Stomach smooth muscle (tissue), 2 donors: ENCODE data around the gene SHQ1.
"Not testable (repeated sequence)": the region's sequence is repeated elsewhere in the genome, so short reads cannot be mapped to it uniquely, and the experiment has no call there.

Experiments used
- H3K27ac ChIP-seq: one replicate; pipeline ENCODE4 v1.7.0; 2013; ENCODE audit warnings: mild to moderate bottlenecking, low read length, inconsistent platforms
- H3K27me3 ChIP-seq, 2 donors: one replicate each; pipeline ENCODE4 v1.7.0; 2013; ENCODE audit warnings: low read length in 2 of 2; ENCODE audit not compliant: insufficient read depth in 2 of 2, control insufficient read depth in 1 of 2
- H3K36me3 ChIP-seq, 2 donors: one replicate each; pipeline ENCODE4 v1.7.0; 2013; ENCODE audit warnings: low read length in 2 of 2; ENCODE audit not compliant: control insufficient read depth in 2 of 2, insufficient read depth in 2 of 2
- H3K4me1 ChIP-seq: one replicate; pipeline ENCODE4 v1.7.0; 2013; ENCODE audit warnings: low read length; ENCODE audit not compliant: control insufficient read depth, insufficient read depth
- H3K4me3 ChIP-seq, 2 donors: one replicate each; pipeline ENCODE4 v1.7.0; 2013; ENCODE audit warnings: low read length in 2 of 2
- H3K9ac ChIP-seq, 2 donors: one replicate each; pipeline ENCODE4 v1.7.0; 2013; ENCODE audit warnings: low read length in 2 of 2, mild to moderate bottlenecking in 1 of 2
- H3K9me3 ChIP-seq, 2 donors: one replicate each; pipeline ENCODE4 v1.7.0; 2013; ENCODE audit warnings: low read length in 2 of 2; ENCODE audit not compliant: control insufficient read depth in 2 of 2
- donor health status: healthy.
- donor health status: Pancreatic carcinoma.

The SHQ1 gene

DNA sequence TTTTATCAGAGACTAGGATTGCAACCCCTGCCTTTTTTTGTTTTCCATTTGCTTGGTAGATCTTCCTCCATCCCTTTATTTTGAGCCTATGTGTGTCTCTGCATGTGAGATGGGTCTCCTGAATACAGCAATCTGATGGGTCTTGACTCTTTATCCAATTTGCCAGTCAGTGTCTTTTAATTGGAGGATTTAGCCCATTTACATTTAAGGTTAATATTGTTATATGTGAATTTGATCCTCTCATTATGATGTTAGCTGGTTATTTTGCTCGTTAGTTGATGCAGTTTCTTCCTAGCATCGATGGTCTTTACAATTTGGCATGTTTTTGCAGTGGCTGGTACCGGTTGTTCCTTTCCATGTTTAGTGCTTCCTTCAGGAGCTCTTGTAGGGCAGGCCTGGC is 134.1 kb downstream of the SHQ1 start:
- H3K9me3 ChIP-seq, H3K9ac ChIP-seq, H3K27ac ChIP-seq, H3K27me3 ChIP-seq, H3K36me3 ChIP-seq, H3K4me1 ChIP-seq, H3K4me3 ChIP-seq: not testable (repeated sequence)

DNA sequence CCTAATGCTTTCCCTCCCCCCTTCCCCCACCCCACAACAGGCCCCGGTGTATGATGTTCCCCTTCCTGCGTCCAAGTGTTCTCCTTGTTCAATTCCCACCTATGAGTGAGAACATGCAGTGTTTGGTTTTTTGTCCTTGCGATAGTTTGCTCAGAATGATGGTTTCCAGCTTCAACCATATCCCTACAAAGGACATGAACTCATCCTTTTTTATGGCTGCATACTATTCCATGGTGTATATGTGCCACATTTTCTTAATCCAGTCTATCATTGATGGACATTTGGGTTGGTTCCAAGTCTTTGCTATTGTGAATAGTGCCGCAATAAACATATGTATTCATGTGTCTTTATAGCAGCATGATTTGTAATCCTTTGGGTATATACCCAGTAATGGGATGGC is 137.8 kb downstream of the SHQ1 start:
- H3K36me3 ChIP-seq, H3K27ac ChIP-seq, H3K4me1 ChIP-seq, H3K9ac ChIP-seq, H3K9me3 ChIP-seq, H3K27me3 ChIP-seq, H3K4me3 ChIP-seq: not testable (repeated sequence)

DNA sequence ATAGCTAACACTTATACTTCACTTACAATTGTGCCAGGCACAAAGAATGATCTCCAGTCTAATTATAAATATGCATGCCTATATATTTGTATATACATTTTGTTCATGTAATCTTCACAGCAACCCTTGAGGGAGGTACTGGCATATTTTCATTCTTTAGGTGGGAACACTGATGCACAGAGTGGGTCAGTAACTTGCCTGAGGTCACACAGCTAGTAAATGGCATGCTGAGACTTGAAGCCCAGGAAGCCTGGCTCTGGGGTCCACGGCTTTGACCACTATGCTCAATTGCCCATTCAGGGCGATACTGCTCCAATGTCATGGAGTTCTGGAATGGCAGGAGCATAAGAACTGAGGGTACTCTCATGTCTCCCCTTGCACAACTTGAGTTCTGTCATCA is 139.8 kb downstream of the SHQ1 start:
- Histone ChIP-seq H3K36me3 (no peaks in the 10 kb centered on the region), H3K4me1 (no peaks in the 10 kb centered on the region), H3K27ac (no peak overlapping the region), H3K9ac (no peak overlapping the region), H3K9me3 (no peaks in the 10 kb centered on the region), H3K27me3 (no peaks in the 10 kb centered on the region), H3K4me3 (no peak overlapping the region)

DNA sequence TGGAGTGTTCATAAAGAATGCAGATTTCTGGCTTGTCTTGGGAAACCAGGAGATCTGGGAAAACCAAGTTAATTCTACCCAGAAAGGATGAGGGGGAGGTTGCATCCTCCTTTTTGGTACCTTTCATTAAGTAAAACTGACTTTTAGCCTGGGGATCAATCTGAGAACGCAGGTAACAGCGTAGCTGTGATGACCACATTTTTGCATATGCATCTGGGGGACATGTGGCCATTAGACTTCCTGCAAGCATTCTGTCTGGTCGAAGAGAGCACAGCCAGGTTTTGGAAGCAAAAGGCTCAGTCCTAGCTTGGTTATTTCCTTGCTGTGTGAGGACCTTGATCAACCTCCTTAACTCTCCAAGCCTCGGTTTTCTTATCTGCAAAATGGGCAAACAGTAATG is 145.2 kb downstream of the SHQ1 start:
- no peaks in the 10 kb centered on the region for H3K4me1 ChIP-seq
- H3K27me3 ChIP-seq, result peaks cover 2 to 3% of the 10 kb centered on the region in 2 donors
- no peak overlapping the region for H3K27ac ChIP-seq
- no peaks in the 10 kb centered on the region for H3K9me3 ChIP-seq
- H3K9ac ChIP-seq, result no peak overlapping the region
- H3K4me3 ChIP-seq, result no peak overlapping the region
- H3K36me3 ChIP-seq, result no peaks in the 10 kb centered on the region

DNA sequence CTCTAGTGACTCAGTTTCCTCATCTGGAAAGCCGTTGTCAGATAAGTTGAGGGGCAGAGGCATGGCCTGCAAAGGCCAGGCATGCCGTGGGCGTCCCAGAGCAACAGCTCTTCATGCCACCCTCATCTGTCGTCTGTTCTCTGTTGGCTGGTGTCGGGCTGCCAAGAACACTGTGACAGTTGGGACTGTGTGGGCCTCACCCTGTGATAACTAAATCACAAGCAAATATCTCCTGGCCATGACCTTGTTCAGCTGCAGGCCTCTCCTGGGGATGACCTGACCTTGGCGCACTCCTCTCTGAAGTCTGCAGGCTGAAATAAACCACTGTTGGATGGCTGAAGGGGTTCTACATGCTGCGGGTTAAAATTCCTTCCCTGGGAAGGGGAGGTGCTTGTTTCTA is 145.9 kb downstream of the SHQ1 start:
- no peaks in the 10 kb centered on the region for H3K9me3 ChIP-seq
- H3K27me3 ChIP-seq, result peaks cover 3% of the 10 kb centered on the region in 2 donors
- H3K27ac ChIP-seq, result no peak overlapping the region
- no peaks in the 10 kb centered on the region for H3K4me1 ChIP-seq
- no peak overlapping the region for H3K9ac ChIP-seq
- no peak overlapping the region for H3K4me3 ChIP-seq
- H3K36me3 ChIP-seq, result no peaks in the 10 kb centered on the region

DNA sequence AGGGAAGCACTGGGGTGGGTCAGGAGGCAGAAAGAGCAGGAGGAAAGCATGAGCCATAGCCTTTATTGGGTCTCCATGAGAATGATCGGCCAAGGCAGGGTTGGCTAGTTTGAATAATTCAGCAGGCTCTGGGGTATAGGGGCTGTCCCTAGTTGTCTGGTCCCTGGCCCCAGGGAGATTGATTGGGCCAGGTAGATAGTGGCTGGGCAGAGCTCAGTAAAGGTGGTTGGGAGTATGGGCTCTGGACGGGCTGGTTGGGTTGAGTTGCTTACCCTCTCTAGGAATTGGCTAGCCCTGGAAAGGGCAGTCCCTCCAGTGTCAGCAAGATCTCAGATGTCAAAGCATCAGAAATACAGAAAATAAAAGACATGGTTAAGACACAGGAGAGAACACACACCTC is 148.1 kb downstream of the SHQ1 start:
- no peak overlapping the region for H3K4me3 ChIP-seq
- H3K27ac ChIP-seq, result no peak overlapping the region
- no peaks in the 10 kb centered on the region for H3K9me3 ChIP-seq
- no peaks in the 10 kb centered on the region for H3K36me3 ChIP-seq
- H3K27me3 ChIP-seq, result peaks cover 3 to 4% of the 10 kb centered on the region in 2 donors
- H3K4me1 ChIP-seq, result no peaks in the 10 kb centered on the region
- no peak overlapping the region for H3K9ac ChIP-seq

DNA sequence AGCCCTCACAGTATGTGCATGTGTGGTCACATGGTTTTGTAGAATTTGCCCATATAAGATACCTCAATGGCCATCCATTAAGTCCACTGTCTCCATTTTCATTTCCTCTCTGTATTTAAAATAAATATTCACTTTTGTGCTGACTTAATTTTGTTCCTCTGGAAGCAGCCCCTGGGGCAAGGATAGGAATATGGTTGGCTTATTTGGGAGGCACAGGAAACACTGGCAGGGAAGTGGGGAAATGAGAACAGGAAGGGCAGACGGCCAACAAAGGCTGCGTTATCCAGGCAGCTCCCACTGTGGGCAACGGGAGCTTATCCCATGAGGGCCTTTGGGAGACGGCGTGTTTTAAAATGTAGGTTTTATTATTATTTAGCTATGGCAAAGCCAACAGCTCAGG is 148.6 kb downstream of the SHQ1 start:
- Histone ChIP-seq H3K4me3 (no peak overlapping the region), H3K27me3 (peaks cover 3 to 4% of the 10 kb centered on the region in 2 donors), H3K9ac (no peak overlapping the region), H3K9me3 (no peaks in the 10 kb centered on the region), H3K27ac (no peak overlapping the region), H3K36me3 (no peaks in the 10 kb centered on the region), H3K4me1 (no peaks in the 10 kb centered on the region)
